Naive B cell (primary cell): Measurements from ENCODE around the gene LSP1. TPM values are rescaled to one million over a fixed set of nuclear protein-coding genes. Genes with fewer than 3 reads are reported as not detected.

Experiments used
- ATAC-seq, 2 donors: fragments of 150-1000 bp; cut with Tn5 transposase; 2 replicates each; pipeline ENCODE4 v1.10.0; 2021; ENCODE audit warnings: low read depth in 2 of 2, mild to moderate bottlenecking in 2 of 2, moderate library complexity in 2 of 2
- DNase-seq: peaks from one replicate; pipeline ENCODE4 v3.0.0; 2022
- H3K27ac Mint-ChIP-seq, 6 donors: one replicate each; pipeline ENCODE4 v1.8.0; 2020 to 2022; ENCODE audit warnings: mild to moderate bottlenecking in 6 of 6, mixed read lengths in 6 of 6, moderate library complexity in 5 of 6, inconsistent platforms in 2 of 6
- H3K27me3 Mint-ChIP-seq, 3 donors: one replicate each; pipeline ENCODE4 v1.8.0; 2021 to 2022; ENCODE audit warnings: mixed read lengths in 3 of 3, mild to moderate bottlenecking in 1 of 3
- H3K36me3 Mint-ChIP-seq, 2 donors: one replicate each; pipeline ENCODE4 v1.8.0; 2020 to 2022; ENCODE audit warnings: mixed read lengths in 2 of 2, inconsistent platforms in 1 of 2, mild to moderate bottlenecking in 1 of 2
- H3K4me1 Mint-ChIP-seq, 3 donors: one replicate each; pipeline ENCODE4 v1.8.0; 2020 to 2022; ENCODE audit warnings: mixed read lengths in 3 of 3, inconsistent platforms in 1 of 3, mild to moderate bottlenecking in 1 of 3, moderate library complexity in 1 of 3
- H3K4me3 Mint-ChIP-seq, 8 donors: one replicate each; pipeline ENCODE4 v1.8.0; 2020 to 2022; ENCODE audit warnings: mild to moderate bottlenecking in 8 of 8, mixed read lengths in 8 of 8, moderate library complexity in 8 of 8, inconsistent platforms in 2 of 8
- H3K9me3 Mint-ChIP-seq, 7 donors: one replicate each; pipeline ENCODE4 v1.8.0; 2020 to 2022; ENCODE audit warnings: mixed read lengths in 7 of 7, mild to moderate bottlenecking in 5 of 7, inconsistent platforms in 2 of 7, moderate library complexity in 1 of 7
- polyA plus RNA-seq, 6 donors: library from polyadenylated mRNA; unstranded; fragments of 300-500 nt; fragmentation: Illumina TruSeq; gene quantifications; one replicate each; pipeline ENCODE4 v1.2.3, GENCODE V29; 2021; ENCODE audit warnings: low read depth in 6 of 6

LSP1 gene
- polyA plus RNA-seq, 6 donors from 2014 or later = 342 to 587 (median 422) TPM

DNA sequence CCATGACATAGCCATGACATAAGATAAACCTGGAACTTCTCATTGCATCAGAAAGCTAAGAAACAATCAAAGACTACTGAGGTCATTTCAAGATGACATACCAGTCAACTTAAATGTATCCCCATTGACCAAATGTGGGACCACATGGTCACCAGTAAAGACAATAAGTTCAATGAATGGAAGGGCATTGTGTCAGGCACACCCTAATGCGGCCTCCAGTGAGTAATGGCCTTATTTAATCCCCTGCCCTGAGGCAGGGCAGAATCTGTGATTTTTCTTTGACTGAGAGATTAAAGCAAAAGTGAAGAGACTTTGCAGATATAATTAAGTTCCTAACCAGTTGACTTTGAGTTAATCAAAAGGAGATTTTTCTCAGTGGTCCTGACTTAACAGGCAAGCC is 35.4 kb upstream of the LSP1 start:
- peak overlapping the region in 1 of 8 donors; percentile 16 for H3K4me3 Mint-ChIP-seq
- H3K9me3 Mint-ChIP-seq = peaks cover 6 to 40% (median 13%) of the 10 kb centered on the region in 7 donors
- ATAC-seq = no peak
- H3K27ac Mint-ChIP-seq = no peak overlapping the region
- H3K4me1 Mint-ChIP-seq = no peaks in the 10 kb centered on the region
- no peak for DNase-seq
- H3K27me3 Mint-ChIP-seq = peaks cover 17 to 50% (median 32%) of the 10 kb centered on the region in 3 donors
- H3K36me3 Mint-ChIP-seq = no peaks in the 10 kb centered on the region

DNA sequence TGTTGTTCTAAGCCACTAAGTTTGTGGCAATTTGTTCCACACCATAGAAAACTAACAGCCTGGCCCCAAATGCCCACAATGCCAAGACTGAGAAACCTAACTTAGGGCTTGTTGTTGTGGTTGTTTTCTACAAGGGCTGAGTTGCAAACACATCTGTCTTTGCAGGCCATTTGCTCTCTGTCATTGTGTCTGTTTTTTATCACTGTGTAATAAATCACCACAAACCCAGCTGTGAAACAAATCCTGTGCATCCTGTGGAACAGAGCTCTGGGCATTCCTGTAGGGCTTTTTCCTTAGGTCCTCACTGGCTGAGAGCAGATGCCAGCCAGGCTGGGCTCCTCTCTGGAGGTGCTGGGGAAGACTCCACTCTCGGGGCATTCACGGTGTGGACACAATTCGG is 33.8 kb upstream of the LSP1 start:
- no peaks in the 10 kb centered on the region for H3K4me1 Mint-ChIP-seq
- DNase-seq (no peak), ATAC-seq (no peak)
- H3K9me3 Mint-ChIP-seq = peaks cover 6 to 34% (median 13%) of the 10 kb centered on the region in 7 donors
- no peaks in the 10 kb centered on the region for H3K36me3 Mint-ChIP-seq
- H3K27me3 Mint-ChIP-seq = peaks cover 17 to 38% (median 28%) of the 10 kb centered on the region in 3 donors
- H3K4me3 Mint-ChIP-seq = no peak overlapping the region
- no peak overlapping the region for H3K27ac Mint-ChIP-seq

- Mint-ChIP-seq H3K36me3 (no peaks in the 10 kb centered on the region), H3K9me3 (peaks cover 6 to 34% (median 13%) of the 10 kb centered on the region in 7 donors), H3K4me1 (no peaks in the 10 kb centered on the region), H3K27ac (no peak overlapping the region), H3K27me3 (peaks cover 17 to 34% (median 34%) of the 10 kb centered on the region in 3 donors), H3K4me3 (no peak overlapping the region)
- no peak for ATAC-seq
- no peak for DNase-seq
Measured at GRCh38 chr11:1820463-1821325, 32.2 kb upstream of the LSP1 start.

- Mint-ChIP-seq H3K27me3 (peaks cover 17 to 34% (median 32%) of the 10 kb centered on the region in 3 donors), H3K4me3 (no peak overlapping the region), H3K4me1 (no peaks in the 10 kb centered on the region), H3K27ac (peak overlapping the region in 1 of 6 donors; percentile 12), H3K36me3 (no peaks in the 10 kb centered on the region), H3K9me3 (peaks cover 6 to 34% (median 13%) of the 10 kb centered on the region in 7 donors)
- DNase-seq (no peak), ATAC-seq (no peak)
Measured at GRCh38 chr11:1821562-1821961, 31.3 kb upstream of the LSP1 start.

GRCh38 chr11:1822648-1823375 is 30.1 kb upstream of the LSP1 start:
- Mint-ChIP-seq H3K4me3 (peak overlapping the region in 1 of 8 donors; percentile 5), H3K27me3 (peaks cover 17 to 44% (median 41%) of the 10 kb centered on the region in 3 donors), H3K4me1 (no peaks in the 10 kb centered on the region), H3K9me3 (peaks cover 2 to 25% (median 10%) of the 10 kb centered on the region in 7 donors), H3K36me3 (no peaks in the 10 kb centered on the region), H3K27ac (no peak overlapping the region)
- ATAC-seq = no peak
- no peak for DNase-seq

DNA sequence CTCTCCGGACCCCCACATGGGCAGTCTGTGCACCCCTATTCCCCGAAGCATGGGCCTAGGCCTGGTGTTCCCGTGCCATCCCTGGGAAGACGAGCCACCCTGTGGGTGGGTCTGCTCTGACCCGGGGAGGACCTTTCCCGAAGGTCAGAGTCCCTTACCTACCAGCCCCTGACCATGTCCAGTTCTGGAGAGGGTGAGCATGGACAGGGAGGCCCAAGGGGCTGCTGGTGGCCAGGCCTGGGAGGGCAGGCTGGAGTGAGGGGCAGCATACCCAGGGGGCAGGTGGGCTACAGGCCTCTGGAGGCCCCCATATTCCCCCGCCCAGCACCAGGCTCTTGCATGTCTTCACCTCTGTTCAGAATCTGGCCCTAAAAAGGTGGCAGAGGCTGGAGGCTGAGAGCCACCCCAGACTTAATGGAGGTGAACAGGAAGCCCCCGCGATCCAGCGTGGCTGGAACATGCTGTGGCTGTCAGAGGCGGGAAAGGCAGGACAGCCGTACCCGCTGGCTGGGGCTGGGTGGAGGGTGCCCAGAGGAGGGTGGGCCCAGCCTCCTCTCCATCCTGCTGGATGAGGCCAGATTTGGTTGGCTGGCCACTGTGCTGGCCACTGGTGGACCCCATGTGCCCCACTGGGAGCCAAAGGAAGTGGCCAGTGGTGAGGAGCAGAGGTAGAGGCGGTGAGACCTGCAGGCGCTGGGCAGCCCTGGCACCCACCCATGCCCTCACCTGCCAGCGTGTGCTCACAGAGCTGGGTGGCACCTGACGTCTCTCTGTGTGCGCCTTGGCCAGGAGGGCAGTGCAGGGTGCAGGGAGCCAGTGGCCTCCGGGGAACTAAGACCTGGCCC is 29.3 kb upstream of the LSP1 start:
- DNase-seq (no peak), ATAC-seq (no peak)
- H3K27me3 Mint-ChIP-seq = peaks cover 17 to 48% (median 46%) of the 10 kb centered on the region in 3 donors
- H3K27ac Mint-ChIP-seq = no peak overlapping the region
- peaks cover 0 to 17% (median 7%) of the 10 kb centered on the region in 7 donors for H3K9me3 Mint-ChIP-seq
- H3K4me3 Mint-ChIP-seq = peak overlapping the region in 1 of 8 donors; percentile 5
- no peaks in the 10 kb centered on the region for H3K4me1 Mint-ChIP-seq
- no peaks in the 10 kb centered on the region for H3K36me3 Mint-ChIP-seq

- peaks cover 23 to 53% (median 52%) of the 10 kb centered on the region in 3 donors for H3K27me3 Mint-ChIP-seq
- no peak overlapping the region for H3K27ac Mint-ChIP-seq
- H3K9me3 Mint-ChIP-seq = peaks cover 0 to 10% (median 5%) of the 10 kb centered on the region in 7 donors
- H3K4me1 Mint-ChIP-seq = no peaks in the 10 kb centered on the region
- ATAC-seq = no peak
- no peaks in the 10 kb centered on the region for H3K36me3 Mint-ChIP-seq
- H3K4me3 Mint-ChIP-seq = no peak overlapping the region
- no peak for DNase-seq
Measured at GRCh38 chr11:1824221-1825038, 28.5 kb upstream of the LSP1 start.

DNA sequence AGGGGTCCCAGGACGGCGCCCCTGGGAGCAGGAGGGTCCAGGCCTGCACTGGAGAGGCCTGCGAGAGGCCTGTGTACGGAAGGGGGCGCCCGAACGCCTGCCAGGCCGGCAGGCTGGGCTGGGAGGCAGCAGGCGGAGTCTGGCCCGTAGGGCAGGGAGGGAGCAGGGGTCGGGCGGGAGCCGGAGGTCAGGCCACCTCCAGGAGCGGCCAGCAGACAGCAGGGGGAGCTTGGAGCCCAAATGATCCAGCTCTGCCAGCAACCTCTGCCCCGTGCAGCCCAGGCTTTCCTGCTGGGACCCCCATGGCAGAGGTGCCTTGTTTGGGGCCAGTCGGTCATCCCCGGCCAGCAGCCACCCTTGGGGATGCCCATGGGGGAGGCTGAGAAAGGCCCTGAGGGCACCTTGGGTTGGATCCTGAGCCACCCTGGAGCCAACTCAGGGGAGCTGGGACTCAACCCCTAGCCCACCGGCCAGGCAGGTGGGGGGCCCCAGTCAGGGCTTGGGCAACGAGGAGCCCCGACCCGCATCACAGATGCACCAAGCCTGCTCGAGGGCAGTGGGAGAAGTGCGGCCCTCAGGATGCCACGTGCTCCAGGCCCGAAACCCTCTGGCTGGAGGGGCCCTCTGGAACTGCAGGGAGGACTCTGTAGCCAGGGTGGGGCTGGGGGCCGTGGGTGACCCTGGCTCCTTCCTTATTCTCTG is 27.7 kb upstream of the LSP1 start:
- DNase-seq = no peak
- no peaks in the 10 kb centered on the region for H3K36me3 Mint-ChIP-seq
- no peak overlapping the region for H3K27ac Mint-ChIP-seq
- ATAC-seq = peak; percentile 37 to 61
- H3K4me3 Mint-ChIP-seq = no peak overlapping the region
- H3K27me3 Mint-ChIP-seq = peaks cover 20 to 46% (median 44%) of the 10 kb centered on the region in 3 donors
- peaks cover 0 to 10% (median 2%) of the 10 kb centered on the region in 7 donors for H3K9me3 Mint-ChIP-seq
- no peaks in the 10 kb centered on the region for H3K4me1 Mint-ChIP-seq

- DNase-seq = no peak
- no peaks in the 10 kb centered on the region for H3K4me1 Mint-ChIP-seq
- H3K27ac Mint-ChIP-seq = no peak overlapping the region
Measured at GRCh38 chr11:1825785-1826451, 27.0 kb upstream of the LSP1 start.

DNA sequence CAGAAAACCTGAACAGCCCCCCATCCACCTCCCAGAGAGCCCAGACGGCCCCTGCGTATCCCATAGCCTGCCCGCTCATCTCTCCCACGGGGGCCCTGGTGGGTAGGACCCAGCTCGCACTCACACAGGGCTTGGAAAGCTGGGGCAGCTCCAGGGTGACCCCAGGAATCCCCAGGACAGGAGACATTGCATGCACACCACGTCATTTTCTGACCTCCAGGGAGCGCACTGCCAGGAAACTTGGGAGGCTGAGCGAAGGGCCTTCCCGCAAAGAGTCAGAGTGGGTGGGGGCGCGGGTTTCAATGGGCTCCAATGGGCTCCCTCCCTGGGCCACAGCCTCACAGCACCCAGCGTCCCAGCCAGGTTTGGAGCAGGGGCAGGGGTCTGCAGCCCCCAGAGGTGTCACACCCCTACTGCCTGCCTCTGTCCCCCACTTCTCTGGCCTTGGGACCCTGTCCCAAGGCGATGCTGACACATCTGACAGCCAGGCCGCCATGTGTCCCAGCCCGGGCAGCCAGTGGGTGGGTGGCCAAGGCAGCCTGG is 26.3 kb upstream of the LSP1 start:
- H3K27me3 Mint-ChIP-seq = peaks cover 18 to 42% (median 35%) of the 10 kb centered on the region in 3 donors
- H3K4me1 Mint-ChIP-seq = no peaks in the 10 kb centered on the region
- ATAC-seq = no peak
- no peaks in the 10 kb centered on the region for H3K36me3 Mint-ChIP-seq
- H3K4me3 Mint-ChIP-seq = no peak overlapping the region
- no peak for DNase-seq
- no peak overlapping the region for H3K27ac Mint-ChIP-seq
- peaks cover 0 to 3% (median 0%) of the 10 kb centered on the region in 7 donors for H3K9me3 Mint-ChIP-seq

More at GRCh38 chr11:1825785-1826451, 27.0 kb upstream of the LSP1 start:
- H3K9me3 Mint-ChIP-seq = peaks cover 0 to 10% (median 0%) of the 10 kb centered on the region in 7 donors
- peaks cover 23 to 46% (median 42%) of the 10 kb centered on the region in 3 donors for H3K27me3 Mint-ChIP-seq
- H3K4me3 Mint-ChIP-seq = no peak overlapping the region
- no peak for ATAC-seq
- no peaks in the 10 kb centered on the region for H3K36me3 Mint-ChIP-seq

DNA sequence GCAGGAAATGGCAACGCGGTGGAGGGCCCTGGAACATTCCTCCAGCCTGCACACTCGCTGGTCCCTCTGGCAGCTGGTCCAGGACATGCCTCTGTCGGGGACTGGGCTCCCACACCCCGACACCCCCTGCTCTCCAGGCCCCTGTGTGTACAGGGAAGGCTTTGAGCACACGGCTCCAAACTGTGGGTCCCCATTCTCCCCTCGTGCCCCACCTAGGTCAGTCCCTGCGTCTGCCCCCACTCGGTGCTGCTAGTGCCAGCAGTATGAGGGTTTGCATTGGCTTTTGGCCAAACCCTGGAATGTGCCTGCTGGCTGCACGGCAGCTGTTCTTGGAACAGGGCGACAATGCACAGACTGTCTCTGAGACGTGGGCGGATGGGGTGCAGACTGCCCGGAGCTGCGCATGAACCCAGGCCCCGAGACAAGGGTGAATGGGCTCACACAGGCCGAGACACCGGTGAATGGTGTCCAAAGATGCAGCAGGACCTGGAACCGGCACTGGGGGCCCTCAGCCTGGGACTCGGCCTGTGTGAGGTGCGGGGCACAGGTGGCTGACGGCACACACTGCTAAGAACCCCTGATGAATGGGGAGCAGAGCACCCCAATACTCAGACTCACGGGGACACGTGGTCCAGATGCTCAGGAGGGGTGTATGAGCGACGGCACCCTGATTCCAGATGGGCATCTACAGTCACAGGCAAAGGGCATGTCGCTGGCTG is 25.6 kb upstream of the LSP1 start:
- peaks cover 2 to 5% (median 3%) of the 10 kb centered on the region in 3 donors for H3K4me1 Mint-ChIP-seq
- H3K4me3 Mint-ChIP-seq = no peak overlapping the region
- ATAC-seq (no peak), DNase-seq (no peak)
- H3K27ac Mint-ChIP-seq = no peak overlapping the region
- no peaks in the 10 kb centered on the region for H3K9me3 Mint-ChIP-seq
- H3K36me3 Mint-ChIP-seq = no peaks in the 10 kb centered on the region
- H3K27me3 Mint-ChIP-seq = peaks cover 13 to 43% (median 29%) of the 10 kb centered on the region in 3 donors
